HG02678 (cell line): Measurements from ENCODE around the gene ATP10B.

Experiments
- ATAC-seq: cut with Tn5 transposase; IDR thresholded peaks from one replicate; pipeline ENCODE4 v1.9.1; 2021; ENCODE audit warnings: mild to moderate bottlenecking, moderate library complexity; ENCODE audit not compliant: unreplicated experiment

Gene ATP10B

DNA sequence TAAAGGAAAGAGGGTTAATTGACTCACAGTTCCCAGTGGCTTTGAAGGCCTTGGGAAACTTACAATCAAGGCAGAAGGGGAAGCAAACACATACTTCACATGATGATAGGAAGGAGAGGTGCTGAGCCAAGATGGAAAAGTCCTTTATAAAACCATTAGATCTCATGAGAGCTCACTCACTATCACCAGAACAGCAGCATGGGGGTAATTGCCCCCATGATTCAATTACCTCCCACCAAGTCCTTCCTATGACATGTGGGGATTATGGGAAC is 330.7 kb downstream of the ATP10B start:
- ATAC-seq, result no peak

DNA sequence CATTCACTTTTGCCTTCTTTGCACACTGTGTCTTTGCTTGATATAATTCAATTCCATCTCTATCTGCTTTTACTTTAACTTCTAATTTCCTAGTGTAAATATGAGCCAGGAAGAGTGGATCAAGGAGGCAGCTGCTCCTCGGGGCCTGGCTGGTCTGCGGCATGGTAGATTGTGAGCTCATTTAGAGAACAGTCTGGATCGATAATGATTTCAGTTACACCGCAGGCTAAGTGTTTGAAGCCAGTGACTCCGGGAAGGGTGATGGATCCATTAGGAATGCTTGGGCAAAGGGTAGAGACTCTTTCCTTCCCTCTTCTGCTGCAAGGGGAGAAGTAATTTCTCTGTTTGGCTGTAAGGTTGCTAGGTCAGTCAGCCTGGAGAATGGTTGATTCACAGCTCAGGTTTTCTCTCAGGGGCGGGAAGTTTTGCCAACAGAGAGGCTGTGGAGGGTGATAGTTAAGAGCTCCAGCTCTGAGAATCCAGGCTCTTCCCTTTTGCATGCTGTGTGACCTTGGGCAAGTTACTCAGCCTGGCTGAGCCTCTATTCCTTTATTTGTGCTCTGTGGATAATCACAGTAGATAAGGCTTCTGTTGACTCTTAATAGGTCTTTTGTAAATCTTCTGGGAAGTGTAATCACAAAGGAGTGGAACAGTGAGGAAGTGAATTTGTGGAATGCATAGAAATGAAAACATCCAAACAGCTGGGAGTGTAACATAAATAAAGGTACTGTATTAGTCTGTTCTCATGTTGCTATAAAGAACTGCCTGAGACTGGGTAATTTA is 331.2 kb downstream of the ATP10B start:
- no peak for ATAC-seq

DNA sequence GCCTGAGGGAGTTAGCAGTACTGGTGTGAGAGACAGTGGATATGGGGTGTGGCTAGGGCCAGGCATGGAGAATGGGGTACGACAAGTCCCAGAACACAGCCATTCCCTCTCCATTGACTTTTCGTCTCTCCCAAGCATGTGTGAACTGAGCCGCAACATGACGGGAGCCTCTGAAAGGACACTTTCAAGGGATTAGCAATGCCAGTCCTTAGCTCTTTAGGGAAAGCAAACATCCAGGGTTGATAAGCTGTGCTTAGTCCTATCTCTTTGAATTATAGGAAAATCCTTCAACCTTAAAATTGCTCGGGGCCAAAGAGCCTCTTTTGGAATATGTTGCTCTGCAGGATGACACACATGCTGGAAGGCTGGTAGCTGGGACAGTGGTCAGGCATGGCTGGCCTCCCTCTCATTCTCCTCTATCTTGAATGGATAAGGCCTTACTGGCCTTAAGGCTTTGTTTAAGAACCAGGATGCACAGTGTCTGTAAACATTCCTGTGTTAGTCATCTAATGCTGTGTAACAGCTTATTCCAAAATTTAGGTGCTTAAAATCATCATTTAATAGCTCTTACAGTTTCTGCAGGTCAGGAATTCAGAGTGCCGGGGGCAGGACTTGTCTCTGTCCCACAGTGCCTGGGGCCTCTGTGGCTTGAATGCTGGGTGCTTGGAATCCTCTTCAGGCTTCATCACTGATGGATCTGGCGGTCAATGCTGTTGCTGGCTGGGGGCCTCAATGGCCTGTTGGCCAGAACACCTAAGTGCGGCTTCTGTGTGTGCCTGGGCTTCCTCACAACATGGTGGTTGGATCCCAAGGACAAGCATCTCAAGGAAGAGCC is 335.1 kb downstream of the ATP10B start:
- no peak for ATAC-seq

DNA sequence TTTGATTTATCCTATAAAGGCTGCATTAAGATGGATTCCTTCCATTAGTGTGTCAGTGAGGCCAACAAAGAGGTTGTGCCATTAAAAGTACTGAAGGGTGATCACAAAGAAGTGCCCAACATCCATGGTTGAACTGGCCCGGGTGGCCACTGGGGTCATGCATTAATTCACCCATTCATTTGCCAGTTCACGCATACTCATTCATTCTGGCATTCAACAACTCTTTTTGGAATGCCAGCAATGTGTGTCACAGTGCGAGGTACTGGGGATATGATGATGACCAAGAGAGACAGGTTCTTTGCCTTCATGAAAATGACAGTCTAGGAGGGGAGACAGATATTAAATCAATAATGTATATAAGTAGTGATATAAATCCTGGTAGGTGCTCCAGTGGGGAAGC is 337.1 kb downstream of the ATP10B start:
- no peak for ATAC-seq

DNA sequence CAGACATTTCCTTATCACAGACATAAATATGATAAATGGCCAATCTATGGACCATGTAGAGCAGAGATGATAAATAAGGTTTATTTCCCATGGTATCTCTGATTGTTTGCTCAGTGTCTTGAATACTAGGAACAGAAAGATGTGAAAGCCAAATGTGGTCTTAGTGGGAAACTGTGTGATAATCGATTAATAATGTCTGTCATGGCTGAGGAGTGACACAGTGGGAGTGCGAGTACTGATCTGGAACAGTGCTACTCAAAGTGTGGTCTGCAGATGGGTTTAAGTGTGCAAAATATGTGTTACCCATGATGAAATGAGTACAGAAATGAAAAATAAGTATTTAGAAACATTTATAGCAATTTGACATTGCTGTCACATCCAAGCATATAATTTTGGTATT is 337.8 kb downstream of the ATP10B start:
- ATAC-seq, result no peak

DNA sequence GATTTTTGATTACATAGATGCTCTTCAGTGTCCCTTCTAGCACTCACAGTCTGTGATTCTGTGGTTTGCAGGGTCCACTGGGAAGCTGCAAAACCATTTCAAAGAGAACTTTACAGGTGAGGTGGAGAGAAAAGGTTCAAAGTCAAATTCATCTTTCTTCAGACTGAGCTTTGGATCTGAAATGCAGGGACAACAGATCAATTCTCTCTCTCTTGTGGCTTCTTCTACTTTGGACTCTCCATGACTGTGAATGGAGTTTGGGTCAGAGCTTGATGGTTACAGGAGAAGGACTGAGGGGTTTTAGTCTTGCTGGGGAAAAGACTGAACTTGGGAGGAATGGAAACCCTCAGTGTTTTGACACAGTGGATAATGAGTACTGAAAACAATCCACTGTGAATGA is 338.5 kb downstream of the ATP10B start:
- no peak for ATAC-seq
